Right kidney (tissue), 9 donors: Measurements from ENCODE around the gene MATN4.
"Not testable (repeated sequence)": the region's sequence is repeated elsewhere in the genome, so short reads cannot be mapped to it uniquely, and the experiment has no call there.

ENCODE experiments used
- DNase-seq: peaks from one replicate; pipeline ENCODE4 v3.0.0-alpha.2; 2016
- long read RNA-seq, 8 donors: transcript quantifications; one replicate each; lab custom pipeline, GENCODE V29; 2026

The MATN4 gene, protein sequence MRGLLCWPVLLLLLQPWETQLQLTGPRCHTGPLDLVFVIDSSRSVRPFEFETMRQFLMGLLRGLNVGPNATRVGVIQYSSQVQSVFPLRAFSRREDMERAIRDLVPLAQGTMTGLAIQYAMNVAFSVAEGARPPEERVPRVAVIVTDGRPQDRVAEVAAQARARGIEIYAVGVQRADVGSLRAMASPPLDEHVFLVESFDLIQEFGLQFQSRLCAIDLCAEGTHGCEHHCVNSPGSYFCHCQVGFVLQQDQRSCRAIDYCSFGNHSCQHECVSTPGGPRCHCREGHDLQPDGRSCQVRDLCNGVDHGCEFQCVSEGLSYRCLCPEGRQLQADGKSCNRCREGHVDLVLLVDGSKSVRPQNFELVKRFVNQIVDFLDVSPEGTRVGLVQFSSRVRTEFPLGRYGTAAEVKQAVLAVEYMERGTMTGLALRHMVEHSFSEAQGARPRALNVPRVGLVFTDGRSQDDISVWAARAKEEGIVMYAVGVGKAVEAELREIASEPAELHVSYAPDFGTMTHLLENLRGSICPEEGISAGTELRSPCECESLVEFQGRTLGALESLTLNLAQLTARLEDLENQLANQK
- long read RNA-seq, donor 1 = 0 reads
- long read RNA-seq, donor 2 = 0 reads
- long read RNA-seq, donor 3 = 0 reads
- long read RNA-seq, donor 4 = 0 reads
- long read RNA-seq, donor 5 = 0 reads
- long read RNA-seq, donor 6 = 0 reads
- long read RNA-seq, donor 7, partial matches to known transcripts = 0 of 1 reads
- long read RNA-seq, donor 7, other reads (novel, unspliced or antisense) = 0 of 1 reads
- long read RNA-seq, donor 8 = 0 reads

DNA sequence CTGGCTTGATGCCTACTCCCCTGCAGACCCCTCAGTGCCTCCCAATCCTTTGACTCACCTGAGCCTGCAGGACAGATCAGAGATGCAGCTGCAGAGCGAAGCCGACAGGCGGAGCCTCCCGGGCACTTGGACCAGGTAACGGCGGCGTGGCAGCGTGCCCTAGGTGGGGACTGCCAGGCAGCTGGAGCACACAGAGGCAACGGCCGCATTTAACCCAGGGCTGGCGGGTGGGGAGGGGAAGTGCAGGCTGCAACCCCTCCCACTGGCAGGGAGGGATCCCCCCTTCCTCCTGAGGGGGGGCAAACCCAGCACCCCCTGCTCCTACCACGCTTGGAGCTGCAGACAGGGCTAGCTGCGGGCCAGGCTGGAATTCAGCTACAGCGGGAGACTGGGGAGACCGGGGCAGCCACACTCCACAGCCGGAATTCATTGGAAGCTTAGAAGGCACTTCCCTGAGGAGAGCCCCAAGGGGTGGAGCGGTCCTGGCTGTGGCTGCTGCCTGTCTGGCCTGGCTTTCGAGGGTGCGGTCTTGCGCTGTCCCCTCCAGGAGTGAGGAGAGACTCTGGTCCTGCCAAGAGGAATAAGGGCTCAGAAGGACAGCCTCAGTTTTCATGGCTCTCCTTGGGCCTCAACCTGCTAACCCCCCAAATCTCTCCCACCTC is at the start of gene MATN4:
Gene MATN4, minus strand, starts transcription at position 183 of the 662 bp plus-strand sequence. CDS start 2,717 bp downstream, outside the sequence.
- no peak for DNase-seq

DNA sequence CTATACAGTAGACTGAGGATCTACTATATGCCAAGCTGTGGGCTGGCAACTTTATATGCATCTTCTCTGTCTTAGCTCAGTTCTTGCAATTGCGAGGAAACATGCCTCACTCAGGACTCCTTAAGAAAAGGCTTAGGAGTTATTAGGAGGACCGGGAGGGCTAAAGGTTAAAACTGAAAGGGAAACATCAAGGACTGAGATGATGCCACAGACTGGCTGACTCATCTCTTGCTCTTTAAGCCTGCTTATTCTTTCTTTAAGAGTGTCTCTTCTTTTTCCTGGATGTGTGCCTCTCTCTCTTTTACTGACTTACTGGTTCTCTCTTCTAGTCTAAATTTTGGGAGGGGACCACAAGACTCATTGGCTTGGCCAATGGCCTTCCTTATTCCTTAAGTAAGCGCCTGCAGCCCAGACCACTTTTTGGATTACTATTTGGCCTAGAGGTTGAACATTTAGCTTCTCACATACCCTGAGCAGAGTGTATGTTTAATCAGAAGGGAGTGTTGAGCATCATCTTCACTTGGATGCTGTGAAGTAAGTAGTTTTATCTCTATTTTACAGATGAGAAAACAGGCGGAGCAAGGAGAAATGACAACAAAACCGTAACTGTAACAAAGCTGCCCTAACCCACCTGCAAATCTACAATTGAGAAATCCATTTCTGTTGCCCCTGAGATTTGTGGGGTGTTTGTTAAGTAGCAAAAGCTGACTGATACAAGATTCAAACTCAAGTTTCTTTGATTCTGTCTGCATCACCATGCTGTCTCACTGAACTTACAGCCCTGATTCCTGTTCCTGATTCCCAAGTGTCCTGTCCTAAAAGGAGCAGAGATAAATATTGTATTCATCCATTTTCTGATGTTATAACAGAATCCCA is 47.3 kb upstream of the MATN4 start:
- DNase-seq = no peak

DNA sequence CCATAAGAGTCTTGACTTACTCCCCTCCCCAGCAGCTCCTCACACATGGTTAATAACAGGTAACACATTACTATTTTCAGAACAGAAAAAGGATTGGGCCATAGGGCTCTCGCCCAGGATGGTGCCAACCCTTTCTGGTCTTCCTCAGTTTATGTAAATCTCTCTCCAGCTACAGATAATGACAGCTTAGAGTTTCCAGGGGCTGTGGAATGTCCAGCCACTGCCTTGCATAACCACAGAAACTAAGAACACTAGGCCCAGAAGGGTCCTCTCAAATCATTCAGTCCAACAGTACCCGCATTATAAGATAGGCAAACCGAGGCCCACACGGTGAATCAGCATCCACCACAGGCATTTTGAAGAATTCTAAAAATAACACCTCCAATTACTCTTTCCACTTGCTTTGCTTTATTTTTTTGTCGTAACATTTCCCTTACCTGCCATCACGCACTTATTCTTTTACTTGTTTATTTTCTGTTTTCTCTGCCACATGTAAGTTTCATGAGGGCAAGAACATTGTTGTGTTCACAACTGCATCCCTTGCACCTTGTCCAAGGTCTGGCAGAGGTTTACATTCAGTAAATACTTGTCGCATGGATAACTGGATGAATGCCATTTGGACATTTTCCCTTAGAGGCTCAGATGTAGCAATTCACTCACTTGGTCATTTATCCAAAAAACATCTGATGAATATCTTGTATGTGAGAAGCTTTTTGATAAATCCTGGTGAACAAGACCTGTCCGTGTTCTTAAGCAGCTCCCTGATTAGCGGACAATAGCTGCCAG is 46.5 kb upstream of the MATN4 start:
- DNase-seq = no peak

DNA sequence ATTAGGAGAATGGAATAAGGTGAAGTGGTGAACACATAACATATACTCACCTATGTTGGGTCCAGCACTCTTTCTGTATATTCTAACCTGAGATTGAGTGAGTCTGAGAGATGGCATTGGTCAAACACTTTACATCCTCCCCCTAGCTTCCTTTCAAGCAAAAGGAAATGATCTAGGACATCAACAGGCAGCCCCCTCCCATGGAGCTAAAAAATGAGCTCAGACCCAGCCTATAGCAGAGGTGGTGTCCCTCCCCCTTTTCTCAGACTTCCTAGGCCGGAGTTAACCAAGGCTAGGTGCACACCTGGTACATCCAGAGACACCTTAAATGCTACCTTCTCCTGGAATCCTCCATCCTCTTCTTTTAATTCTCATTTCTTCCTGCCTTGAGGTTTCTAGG is 45.6 kb upstream of the MATN4 start:
- no peak for DNase-seq

DNA sequence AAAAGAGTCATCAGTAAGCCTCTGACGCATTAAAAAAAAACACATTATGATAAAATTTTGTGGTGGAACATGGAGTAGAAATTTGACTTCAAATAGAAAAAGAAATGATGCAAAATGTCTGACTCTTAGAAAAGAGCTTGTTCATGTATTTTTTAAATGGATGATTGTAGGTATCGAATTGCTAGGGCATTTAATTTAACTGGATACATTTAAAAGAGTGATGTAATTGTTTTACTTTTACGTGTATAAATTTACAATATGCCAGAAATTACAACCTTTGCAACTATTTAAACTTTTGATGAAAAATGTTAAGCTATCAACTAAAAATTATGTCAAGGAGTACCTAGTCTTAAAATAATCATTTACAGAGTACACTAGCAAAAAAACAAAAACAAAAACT is 44.6 kb upstream of the MATN4 start:
- DNase-seq = no peak

DNA sequence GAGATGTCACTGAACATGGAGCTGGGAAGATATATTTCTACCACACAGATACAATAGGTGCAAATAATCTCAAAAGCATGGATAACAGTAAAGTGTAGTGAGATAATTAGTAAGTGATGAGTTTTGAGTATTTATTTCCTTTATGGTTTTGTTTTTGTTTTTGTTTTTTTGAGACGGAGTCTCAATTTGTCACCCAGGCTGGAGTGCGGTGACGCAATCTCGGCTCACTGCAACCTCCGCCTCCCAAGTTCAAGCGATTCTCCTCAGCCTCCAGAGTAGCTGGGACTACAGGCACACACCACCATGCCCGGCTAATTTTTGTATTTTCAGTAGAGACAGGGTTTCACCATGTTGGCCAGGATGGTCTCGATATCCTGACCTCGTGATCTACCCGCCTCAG is 42.7 kb upstream of the MATN4 start:
- DNase-seq = not testable (repeated sequence)

DNA sequence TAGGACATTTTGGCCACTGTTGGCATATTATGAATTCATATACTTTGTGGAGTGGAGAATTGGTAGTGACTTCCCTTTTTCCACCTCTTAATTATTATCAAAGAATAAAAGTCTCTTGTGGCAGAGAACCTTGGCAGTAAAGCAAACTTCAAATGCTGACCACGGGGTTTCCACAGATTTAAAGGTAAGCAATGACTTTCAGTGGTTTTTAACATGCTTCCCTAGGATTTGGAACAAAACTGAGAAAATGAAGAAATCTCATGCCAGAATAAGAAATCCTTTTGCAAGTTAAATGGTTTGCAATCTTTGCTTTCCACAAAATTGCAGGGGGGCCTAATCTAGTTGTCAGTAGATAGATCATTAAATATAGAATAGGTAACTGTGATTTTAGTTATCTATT is 42.1 kb upstream of the MATN4 start:
- DNase-seq = no peak

DNA sequence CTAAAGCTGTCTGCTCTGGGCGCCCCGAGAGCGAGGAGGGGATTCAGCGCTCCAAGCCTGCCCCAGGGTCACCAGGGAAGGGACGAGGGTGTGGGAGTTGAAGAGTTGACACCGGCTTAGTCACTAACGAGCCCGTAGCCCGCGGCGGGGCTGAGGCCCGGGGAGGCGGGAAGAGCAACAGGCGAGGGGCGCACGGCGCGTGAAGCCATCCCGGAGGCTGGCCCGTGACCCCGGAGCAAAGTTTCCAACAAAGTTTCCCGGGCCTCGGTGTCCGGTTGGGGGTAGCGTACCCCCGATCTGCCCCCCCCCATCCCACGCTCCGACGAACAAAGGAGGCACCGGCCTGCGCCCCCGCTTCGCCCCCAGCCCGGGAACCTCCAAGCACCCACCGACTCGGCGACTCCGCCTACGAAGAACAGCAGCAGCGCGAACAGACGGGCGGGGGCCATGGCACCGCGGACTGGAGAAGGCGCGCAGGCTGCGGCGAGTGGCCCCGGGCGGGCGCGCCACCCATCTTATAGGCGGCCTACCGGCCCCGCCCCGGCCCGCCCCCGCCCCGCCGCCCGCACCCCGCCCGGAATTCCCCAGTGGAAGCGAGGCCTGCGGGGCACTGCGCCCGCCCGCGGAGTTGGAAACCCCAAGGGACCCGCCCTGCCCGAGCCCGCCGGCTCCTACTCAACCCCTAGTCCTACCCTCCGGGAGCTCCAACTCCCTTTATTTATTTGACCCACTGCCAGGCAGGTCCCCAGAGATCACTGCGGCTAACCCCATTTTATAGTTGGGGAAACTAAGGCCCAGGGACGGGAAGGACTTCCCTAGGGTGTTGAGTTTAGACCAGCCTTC is 40.1 kb upstream of the MATN4 start, which contains the start of gene SDC4:
Gene SDC4, minus strand, starts transcription at position 489 of the 843 bp plus-strand sequence. Its CDS starts 40 bp downstream, at position 449.
- peak; percentile 67 for DNase-seq

DNA sequence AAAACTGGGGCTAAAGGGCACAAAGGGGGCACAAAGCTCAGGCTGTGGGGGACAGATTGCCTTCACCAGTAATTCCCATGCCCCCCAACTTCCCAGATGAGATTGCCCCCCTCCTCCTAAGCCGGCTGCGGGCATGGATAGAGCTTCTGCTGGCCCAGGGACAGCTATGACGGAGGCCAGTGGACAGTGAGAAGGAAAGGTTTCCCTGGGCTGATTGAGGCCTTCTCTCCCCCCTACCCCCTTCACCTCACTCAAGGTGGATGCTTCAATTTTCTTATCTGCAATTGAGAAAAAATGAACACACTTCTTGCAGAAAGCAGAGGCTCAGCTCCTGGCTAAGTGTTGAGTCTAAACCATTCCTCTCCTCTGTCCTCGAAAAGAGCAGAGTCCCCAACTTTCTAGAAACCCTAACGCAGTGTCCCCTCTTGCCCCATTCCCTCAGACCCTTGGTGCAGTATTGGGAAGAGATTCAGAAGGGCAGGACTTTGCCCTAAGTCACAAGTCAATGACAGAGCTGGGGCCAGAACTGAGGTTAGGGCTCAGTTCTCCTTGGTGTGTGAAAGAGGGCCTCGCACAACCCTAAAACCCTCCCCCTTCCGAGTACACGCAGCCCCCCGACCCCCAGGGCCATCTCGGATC is 39.3 kb upstream of the MATN4 start:
- no peak for DNase-seq

DNA sequence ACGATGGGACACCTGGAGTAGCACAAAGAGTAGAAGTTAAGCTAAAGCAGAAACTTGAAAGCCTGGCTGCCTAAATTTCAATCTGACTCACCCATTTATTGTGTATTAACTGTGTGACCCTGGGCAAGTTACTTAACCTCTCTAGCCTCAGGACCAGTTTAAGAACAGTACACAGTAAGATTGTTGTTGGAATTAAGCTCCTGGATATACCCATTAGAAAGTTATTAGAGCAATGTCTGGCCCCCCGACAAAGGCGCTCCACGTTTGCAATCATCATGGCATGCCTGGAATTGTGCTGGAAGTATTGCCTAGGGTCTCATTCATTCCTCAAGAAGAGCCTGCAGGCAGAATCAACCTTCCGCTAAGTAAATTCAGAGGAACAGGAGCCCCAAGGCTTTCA is 38.8 kb upstream of the MATN4 start:
- DNase-seq = no peak

DNA sequence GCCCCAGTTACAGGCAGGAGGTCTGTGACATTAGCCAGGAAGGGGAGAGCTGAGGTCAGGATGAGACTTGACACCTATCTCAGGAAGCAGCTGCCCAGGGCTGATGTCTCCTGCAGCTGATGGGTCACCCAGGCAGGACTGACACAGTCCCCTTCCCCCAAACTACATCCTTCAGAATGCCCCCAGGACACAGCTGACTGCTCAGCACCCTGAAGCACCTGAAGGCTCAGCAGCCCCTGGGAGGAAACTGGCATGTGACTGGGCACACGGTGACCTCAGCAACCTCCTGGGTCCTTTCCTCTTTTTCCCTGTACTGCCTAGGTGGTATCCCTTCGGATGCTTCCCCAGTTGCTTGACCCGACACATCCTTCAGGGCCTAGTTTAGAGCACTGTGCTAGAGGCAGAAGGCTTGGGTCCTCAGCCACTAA is 38.2 kb upstream of the MATN4 start:
- DNase-seq = no peak

DNA sequence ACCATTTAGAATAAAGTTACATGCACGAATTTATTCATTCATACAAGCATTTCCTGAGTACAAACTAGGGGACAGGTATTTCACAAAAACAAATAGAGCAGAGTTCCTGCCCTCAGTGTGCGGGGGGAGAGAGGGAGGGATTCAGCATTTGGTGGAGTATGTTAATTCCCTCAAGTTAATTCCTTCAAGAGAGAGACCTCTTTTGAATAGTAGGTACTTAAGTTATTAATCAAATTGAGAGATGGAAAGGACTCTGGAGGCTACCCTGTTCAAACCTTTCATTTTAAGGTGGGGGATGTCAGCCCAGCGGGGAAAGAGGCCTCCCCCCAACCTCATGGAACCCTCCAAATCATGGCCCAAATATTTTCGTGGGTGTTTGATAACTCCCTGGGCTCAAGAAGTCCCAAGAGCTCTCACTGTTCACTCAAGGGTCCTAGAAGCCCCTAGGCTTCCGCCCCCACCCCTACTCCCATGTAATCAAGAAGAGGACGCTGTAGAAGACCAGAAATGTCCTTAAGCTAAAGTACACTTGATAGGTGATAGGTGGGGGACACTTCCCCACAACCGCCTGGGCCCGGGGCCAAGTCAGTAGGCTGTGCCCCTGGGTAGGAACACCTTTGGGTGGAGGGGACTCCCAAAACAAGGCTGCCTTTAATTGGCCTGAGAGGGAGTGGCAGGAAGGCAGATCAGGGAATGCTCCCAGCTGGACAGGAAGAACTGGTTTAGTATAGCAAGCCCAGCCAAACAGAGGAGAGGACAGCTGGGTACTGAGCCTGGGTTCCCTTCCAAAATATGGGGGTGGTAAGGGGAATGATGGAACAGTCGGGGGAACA is 37.2 kb upstream of the MATN4 start:
- DNase-seq = no peak

DNA sequence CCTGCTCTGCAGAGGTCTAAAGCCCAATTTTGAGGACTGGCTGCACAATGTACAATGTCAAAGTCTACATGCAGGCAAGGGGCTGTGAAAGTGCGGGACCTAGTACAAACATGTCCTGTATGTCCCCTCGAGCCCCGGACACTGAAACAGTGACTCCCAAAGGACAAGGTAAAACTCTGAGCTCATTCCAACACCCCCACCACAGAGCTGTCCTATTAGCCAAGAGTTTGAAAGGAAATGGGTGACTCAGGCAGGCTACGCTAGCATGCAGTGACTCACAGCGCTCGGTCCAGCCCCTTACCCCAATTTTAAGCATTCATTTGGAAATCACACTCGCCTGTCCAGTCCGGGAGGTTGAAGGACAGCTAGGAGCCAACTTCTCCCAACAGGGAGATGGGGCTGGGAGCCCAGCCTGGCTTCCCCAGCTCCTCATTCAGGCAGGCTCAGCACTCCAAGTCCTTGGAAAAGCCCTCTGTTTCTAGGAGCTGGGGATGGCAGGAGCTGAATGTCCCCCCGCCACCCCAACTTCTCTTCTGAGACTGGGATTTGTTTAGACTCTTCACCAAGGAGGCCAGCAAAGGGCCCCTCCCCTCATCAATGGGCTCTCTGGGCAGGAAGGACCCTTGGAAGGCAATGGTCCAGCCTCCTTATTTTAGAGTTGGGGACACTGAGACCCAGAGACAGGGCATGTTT is 36.2 kb upstream of the MATN4 start:
- DNase-seq = no peak

DNA sequence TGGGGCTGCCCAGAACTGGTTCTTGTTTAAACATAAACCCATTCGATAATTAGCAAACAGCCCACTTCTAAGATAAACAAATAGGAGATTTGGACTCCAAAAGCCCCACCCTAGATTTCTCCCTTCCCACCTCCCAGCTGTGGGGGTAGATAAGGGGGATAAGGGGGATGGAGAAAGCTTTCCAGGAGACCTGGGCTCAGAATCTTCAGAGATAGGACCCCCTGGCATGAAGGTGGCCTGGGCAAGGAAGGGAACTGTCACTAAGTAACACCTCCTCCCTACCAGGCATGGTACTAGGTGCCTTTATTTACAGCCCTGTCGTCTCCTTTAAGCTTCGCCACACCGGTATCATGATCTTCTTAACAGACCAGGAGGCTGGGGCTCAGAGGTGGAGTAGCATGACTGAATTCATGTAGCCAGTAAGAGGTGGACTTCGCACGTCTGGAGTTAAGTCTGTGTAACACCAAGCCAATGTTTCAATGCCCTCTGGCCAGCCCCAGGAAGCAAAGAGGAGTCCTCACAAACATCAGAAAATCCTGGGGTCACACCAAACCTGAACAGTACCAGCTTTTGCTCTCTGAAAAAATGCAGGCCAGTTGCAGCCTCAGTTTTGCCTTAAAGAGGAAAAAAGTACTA is 35.6 kb upstream of the MATN4 start:
- DNase-seq = peak; percentile 58

DNA sequence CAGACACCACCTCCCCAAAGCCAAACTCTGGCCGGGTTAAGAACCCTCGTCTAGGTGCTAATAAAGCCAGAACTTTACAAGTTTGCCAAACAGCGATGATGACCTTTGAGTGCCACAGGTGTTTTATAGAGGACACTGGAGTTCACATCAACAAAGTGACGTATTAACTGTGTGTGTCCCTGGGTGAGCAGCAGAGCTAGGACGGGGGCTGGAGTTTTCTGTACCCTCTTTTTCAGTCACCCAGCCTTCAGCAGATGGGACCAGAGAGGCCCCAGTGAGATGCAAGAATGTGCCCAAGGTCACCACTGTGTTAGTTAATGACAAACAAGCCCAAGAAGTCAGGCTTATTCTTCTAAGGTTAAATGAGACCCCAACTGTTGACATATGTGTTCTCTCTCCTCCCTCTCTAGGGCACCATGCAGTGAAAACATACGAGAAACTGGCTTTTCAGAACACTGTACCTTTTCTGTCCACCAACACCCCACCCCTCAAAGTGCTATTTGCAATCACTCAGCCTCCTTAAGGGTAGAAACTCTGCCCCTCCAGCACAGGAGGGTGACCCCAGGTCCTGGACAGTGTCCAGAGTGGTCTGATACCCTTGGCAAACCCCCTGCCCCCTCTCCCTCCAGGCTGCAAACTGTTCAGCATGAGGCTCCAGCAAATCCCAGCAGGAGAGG is 34.9 kb upstream of the MATN4 start:
- DNase-seq = no peak

DNA sequence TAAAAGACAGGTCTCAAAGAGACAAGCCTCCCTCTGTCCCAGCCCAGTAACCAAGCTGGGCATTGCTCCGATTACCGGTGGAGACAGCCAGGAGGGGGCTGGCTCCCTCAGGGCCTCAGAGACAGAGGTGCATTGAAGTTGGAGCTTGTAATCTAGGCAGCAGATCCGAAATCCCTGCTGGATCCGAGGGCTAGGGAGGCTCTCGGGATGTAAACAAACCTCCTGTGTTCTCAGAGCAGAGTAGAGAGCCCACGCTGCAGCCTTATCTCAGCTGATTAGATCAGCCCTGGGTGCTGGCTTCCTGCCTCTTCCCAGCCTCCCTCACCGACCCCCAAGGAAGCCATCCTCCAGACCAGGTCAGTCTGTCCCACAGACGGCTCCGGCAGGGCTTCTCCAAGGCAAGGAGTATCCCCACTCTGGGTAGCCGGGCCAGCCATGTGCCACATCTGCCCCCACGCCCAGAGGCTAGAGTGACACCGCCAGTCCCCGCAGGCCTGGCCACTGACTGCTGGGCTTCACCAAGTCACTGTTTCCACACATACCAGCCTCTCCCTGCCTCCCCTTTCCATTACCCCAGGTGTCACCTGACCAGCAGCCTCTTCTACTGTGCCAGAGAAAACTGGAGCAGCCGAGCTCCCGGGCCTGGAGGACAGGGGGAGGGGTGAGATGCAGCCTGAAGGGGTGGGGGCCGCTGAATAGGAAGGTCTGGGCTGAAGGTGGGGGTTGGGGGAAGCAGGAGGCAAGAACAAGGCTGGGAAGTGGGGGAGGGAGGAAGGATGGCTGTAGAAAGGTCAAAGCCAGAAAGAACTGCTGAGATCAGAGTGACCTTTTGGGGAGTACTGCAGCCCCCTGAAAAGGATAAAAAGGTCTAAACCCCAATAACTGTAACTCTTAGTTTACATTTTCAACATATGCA is 34.1 kb upstream of the MATN4 start:
- DNase-seq = peak; percentile 61
